Measurements from ENCODE around the gene NR0B2.

Gene NR0B2

GRCh38 chr1:26932531-26932930 is 18.8 kb upstream of the NR0B2 start:
- no peak for DNase-seq

- no peak for DNase-seq
These were observed 9.9 kb upstream of the NR0B2 start for GRCh38 chr1:26923711-26924110.

- DNase-seq, result no peak
These were observed 9.1 kb upstream of the NR0B2 start for GRCh38 chr1:26922901-26923300.

- DNase-seq, result no peak
These were observed 8.6 kb upstream of the NR0B2 start for GRCh38 chr1:26922431-26922729.

DNA sequence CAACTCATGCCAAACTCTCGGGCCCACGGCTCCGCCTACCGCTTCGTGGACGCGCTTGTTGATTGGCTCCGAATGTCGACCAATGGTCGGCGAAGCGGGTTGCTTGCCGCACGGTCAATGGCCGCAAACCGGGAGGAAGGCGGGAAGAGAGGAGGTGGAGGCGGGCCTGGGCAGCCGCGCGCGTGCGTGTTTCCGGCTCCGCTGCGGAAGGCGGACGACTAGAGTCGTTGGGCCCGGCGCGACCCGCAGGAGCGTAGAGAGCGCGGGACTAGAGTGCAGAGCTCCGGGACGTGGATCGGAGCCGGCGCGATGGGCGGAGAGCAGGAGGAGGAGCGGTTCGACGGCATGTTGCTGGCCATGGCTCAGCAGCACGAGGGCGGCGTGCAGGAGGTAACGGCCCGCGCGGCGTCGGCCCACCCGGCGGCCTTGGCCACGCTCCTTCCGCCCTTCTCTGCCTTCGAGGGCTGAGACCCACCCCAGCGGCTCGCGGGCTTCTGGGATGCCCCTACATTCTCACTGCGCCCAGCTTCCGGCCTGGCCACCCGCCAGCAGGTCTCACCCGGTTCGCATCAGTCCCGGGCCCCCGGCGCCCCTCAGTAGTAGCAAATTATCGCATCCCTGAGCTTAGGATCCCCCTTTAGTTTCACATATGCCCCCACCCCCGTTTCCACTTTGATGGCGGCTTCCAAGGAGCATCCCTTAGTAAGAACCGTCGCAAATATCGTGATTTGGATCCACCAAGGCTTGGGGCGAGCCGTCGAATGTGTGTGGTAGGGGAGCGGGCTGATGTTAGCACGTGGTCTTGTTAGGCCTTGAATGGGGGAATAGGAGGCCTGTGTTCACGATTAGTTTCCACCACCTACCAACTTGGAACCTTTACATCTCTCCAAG is 8.0 kb upstream of the NR0B2 start, which contains the start of gene NUDC:
TSS of gene NUDC (plus strand) at position 204 of the 891 bp plus-strand sequence. CDS start at position 310, 106 bp downstream.
- peak; percentile 95 for DNase-seq

DNA sequence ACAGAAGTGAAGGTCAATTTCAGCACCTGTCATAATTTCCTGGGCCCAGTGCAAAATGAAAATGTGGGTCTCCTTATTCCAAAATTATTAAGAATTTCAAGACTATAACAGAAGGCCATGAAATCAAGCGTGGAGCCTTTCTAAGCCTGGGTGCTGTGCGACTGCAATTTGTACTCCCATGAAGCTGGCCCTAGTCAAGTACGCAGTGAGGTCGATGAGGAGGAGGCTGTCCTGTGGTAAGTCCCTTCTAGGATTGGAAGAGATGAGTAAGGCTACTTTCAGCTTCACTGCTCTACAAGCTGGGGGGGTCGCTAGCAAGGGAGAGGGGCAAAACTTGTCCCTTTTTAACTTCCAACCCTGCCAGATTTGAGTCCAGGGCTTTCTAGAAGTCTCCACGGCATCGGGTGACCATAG is 7.4 kb upstream of the NR0B2 start:
- DNase-seq, result no peak

- no peak for DNase-seq
These were observed 1.5 kb upstream of the NR0B2 start for GRCh38 chr1:26915204-26915842.

- DNase-seq, result no peak
These were observed 404 bp downstream of the NR0B2 start for GRCh38 chr1:26913389-26913753.

- DNase-seq, result no peak
These were observed 1.7 kb downstream of the NR0B2 start for GRCh38 chr1:26912147-26912490.

GRCh38 chr1:26911399-26912146 is 2.2 kb downstream of the NR0B2 start:
- no peak for DNase-seq

DNA sequence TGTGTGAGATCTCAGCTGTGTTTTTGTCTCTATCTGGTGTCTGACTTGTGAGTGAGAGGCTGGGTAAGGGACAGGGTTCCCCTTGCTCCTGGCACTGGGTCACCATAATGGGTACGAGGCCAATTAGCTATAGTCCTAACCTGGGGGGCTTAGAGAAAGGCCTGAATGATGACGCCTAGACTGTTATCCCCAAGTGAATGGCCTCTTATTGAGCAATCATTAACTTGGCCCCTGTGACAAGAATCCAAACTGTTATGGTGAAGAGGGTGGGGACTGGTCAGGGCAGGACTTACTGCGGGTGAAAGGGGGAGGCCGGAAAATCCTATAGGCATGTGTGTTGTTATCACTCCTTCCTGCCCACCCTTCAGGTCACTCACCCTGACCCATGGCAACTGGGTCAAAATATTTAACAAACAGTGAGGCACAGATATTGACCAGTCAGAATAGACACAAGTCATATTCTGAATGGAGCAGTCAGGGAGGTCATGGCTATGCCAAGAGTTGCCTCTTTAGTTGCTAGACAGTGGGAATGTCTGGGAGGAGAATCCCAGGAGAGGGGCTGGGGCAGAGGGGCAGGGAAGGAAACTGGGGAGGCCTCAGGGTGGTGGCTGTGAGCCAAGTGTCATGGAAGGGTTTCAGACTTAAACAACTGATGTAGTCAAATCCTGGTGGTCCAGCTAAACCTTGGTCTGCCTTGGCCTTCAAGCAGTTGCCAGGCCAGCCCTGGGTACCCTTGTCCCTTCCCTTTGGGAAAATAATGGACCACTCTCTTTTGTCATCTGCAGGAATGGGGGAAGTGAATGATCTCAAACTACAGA is 3.2 kb downstream of the NR0B2 start:
- DNase-seq, result no peak

DNA sequence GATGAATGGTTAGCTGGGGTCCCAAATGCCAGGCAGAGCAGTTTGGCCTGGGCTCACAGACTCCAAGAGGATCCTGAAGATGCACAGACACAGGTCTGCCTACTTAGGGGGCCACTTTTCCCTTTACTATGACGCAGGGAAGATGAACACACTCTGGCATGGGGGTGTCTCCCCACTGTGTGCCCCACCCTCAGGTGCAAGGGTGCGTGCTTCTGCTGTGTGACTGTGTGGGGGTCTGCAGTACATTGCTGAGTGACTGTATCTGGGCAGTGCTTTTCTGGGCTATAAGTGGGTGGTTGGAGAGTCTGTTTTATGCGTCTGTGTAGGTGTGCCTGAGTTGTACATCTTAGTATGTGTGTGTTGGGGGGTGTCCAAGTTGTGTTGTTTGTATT is 3.8 kb downstream of the NR0B2 start:
- no peak for DNase-seq

DNA sequence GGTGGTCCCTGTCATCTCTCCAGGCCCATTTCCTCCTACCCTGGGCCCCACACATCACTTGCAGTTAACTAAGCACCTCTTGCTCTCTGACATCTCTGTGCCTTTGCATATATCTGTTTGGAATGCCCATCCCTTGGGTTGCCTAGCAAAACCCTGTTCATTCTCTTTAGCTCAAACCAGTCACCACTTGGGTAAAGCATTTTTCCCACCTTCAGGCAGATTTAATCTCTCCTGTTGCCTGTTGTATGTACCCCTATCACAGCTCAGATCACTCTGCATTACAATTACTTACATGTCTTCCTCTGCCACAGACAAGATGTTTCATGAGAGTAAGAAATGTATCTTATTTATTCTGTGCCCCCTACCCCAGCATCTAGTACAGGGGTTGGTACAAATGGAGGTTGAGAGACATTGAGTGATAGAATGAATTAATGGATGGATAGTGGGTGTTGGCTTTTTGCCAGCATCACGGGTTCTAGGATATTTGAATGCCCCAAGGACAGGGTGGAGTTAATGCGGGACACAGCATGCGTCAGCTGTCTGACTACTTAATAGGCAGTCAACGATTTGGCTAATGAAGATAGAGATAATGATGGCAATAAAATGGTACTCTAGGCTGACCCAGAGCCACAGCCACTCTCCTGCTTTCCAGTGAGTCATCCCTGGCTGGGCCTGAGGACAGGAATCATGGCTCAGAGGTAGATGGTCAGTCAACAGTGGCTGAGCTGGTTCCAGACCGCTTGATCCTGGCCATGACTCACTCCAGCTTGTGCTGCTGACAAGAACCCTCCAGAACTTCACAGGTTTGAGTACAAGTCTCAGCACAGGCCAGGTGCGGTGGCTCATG is 6.5 kb downstream of the NR0B2 start:
- DNase-seq, result no peak

DNA sequence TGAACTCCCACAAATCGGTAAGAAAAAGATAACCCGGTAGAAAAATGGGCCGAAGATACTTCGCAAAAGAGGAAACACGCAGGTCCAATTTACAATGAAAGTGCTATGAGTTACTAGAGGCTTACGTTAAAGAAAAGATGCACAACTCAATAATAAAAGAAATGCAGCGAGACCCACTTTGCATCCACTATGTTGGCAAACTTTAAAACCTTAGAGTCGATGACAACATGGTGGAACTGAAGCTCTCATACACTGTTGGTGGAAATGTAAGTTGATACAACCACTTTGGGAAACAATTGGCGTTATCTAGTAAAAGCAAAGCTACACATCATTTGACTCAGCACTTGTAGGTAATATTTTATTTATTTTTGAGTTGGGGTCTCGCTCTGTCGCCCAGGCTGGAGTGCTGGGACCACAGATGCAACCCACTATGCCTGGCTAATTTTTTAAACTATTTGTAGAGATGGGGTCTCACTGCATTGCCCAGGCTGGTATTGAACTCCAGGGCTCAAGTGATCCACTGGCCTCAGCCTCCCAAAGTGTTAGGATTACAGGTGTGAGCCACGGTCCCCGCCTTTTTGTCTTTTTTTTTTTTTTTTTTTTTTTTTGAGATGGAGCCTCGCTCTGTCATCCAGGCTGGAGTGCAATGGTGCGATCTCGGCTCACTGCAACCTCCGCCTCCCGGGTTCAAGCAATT is 12.8 kb downstream of the NR0B2 start:
- DNase-seq, result no peak

DNA sequence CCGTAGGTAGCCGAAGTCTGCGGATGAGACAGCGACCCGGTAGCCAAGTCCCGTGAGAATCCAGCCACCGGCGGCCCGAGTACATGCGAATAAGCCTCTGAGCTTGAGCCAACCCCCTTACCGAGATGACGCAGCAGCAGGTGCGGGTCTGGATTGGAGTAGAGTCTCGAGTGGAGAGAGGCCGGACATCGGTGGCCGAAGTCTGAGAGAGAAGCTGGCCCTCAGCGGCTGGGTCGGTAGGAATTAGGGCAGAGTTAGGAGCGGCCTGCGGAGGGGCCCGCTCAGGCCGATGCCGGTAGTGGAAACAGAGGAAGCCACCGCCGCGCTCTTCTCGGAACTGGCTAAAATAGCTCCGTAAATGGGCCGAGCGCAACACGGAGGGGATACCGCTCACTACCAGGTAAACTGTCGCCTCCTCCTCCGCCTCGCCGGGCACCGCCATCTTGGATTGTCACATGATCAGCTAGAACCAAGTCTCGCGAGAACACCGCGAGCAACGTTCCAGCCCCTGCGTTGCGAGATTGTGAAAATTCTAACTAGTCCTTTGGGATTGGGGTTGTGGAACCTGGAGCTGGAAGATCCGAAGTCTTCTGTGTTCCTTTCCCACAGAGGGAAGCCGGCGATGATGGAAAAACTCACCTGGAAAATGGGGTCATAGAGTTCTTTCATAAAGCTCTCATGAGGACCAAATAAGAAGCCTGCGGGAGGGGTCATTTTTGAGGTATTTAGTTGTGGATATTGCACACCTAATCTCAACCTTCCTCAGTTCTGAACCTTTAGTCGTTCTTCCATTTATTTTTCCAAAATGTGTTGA is 13.6 kb downstream of the NR0B2 start, which contains the start of gene GPATCH3:
TSS of gene GPATCH3 (minus strand) at position 467 of the 814 bp plus-strand sequence. CDS start at position 442, 25 bp downstream.
- peak; percentile 95 for DNase-seq

DNA sequence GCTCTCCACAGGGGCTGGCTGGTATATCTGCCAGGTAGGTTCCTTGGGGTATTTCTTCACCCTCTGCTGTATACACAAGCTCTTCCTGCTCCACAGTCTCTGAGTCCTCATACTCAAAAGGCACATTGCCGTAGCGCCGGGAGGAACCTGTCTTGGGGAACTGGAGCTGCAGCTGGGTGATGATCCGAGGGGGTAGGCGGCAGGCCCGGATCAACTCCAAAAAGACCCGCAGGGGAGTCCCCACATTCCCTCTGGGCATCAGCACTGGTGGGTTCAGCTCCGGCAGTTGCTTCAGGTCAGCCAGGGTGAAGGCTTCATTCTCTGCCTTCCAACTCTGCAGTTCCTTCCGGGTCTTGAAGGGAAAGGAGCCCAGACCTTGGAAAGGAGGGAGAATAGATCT is 16.4 kb downstream of the NR0B2 start:
- no peak for DNase-seq

DNA sequence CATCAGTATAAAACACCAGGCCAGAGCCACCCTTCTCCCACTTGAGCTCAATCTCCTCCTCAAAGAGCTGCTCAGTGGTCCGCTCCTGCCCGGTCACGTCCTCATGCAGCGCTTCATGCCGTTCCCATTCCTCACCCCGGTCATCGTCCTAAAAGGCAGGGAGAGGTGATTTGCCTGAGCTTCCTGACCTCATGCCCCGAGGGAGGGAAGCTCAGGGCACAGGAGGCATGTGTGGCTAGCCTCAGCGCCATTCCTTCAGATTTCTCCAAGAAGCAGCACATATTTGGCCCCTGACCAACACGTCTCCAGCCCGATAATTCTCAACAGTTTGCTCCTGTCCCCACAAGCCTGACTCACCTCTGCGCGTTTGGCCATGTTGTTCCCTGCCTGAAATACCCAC is 19.5 kb downstream of the NR0B2 start:
- DNase-seq, result no peak

DNA sequence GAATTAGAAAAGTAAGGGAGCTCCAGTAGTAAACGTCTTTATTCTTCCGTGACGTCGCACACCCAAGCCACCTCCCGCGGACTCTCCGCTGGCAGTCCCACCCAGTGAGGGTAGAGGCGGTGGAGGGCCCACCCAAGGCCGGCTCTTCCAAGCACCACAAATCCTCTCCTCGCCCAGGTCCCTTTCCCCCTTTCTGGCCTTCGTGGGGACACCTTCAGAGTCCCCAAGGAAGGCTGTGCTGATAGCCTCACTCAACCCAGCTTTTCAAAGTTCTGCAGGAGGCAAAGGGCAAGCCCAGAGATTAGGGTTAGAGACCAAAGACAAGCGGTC is 23.3 kb downstream of the NR0B2 start:
- no peak for DNase-seq

DNA sequence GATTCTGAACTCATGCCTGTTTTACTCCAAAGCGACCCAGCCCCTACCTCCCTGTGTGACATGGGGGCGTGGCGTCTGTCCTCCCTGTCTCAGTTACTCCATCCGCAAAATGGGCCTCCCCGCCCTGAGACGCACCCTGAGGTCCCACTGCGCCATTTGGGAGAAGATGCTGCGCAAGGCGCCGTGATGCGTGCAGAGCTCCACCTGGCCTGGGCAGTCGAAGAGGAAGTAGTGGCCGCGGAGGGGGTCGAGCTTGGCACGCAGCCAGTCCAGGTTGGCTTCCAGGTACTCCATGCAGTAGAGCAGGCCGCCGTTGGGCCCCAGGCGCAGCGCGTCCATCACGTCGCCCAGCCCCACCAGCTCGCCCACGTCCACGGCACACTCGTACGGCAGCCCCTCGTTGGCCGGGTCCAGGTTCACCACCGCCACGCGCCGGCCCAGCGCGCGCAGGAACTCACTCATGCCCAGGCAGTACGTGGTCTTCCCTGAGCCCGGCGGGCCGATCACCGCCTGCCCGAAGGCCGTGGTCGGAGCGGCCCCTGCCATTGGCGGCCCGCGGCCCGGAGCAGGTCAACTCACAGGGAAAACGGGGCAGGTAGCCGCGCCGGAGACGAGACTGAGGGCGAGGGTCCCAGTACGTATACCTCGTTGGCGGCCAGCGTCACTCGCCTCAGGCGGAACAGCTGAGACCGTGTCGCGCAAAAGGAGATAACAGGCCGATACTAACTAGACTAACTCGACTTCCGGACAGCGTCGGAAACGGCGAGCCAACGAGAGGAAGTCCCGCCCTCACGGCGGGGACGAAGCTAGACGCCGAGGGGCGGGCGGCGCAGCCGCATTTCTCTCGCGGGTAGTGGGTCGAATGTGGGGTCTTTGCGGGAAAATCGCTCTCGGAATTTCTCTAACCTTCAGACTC is 24.0 kb downstream of the NR0B2 start, which contains the start of gene GPN2:
TSS of gene GPN2 (minus strand) at position 733 of the 916 bp plus-strand sequence. CDS start at position 546, 187 bp downstream.
- peak; percentile 75 for DNase-seq

Measured in NCI-H2171 treated with DMSO at 0.1 percent for 48 hours (cell line).